GM19438 (cell line): ENCODE measurements around the gene GPRC5C.
A peak's percentile ranks its signal among the peaks of the same experiment; 100 is the strongest.

Experiments used
- ATAC-seq: cut with Tn5 transposase; IDR thresholded peaks from one replicate; pipeline ENCODE4 v1.9.1; 2021; ENCODE audit warnings: low read depth; ENCODE audit not compliant: unreplicated experiment

The GPRC5C gene

GRCh38 chr17:74430706-74431567 lies 951 bp upstream of the GPRC5C start:
- peak; percentile 50 for ATAC-seq

GRCh38 chr17:74432424-74432690 lies 469 bp downstream of the GPRC5C start:
- no peak for ATAC-seq

- ATAC-seq, result no peak
These were observed 991 bp downstream of the GPRC5C start for GRCh38 chr17:74432766-74433391.

- no peak for ATAC-seq
These were observed 1.7 kb downstream of the GPRC5C start for GRCh38 chr17:74433421-74434121.

- ATAC-seq, result no peak
These were observed 4.0 kb downstream of the GPRC5C start for GRCh38 chr17:74435775-74436359.

- ATAC-seq, result no peak
These were observed 5.8 kb downstream of the GPRC5C start for GRCh38 chr17:74437702-74438101.

GRCh38 chr17:74439691-74440567 lies 8.0 kb downstream of the GPRC5C start:
- no peak for ATAC-seq

- ATAC-seq, result no peak
These were observed 9.6 kb downstream of the GPRC5C start for GRCh38 chr17:74441537-74441936.

- no peak for ATAC-seq
These were observed 10.4 kb downstream of the GPRC5C start for GRCh38 chr17:74442291-74442669.

GRCh38 chr17:74442670-74443515 lies 11.0 kb downstream of the GPRC5C start:
- ATAC-seq, result peak; percentile 69

GRCh38 chr17:74443516-74444296 lies 11.8 kb downstream of the GPRC5C start:
- no peak for ATAC-seq

- ATAC-seq, result no peak
These were observed 12.5 kb downstream of the GPRC5C start for GRCh38 chr17:74444406-74444805.

GRCh38 chr17:74445158-74445557 lies 13.3 kb downstream of the GPRC5C start:
- no peak for ATAC-seq

GRCh38 chr17:74446551-74447500 lies 14.9 kb downstream of the GPRC5C start:
- ATAC-seq, result no peak

GRCh38 chr17:74447628-74448159 lies 15.8 kb downstream of the GPRC5C start:
- ATAC-seq, result no peak

GRCh38 chr17:74448756-74449155 lies 16.9 kb downstream of the GPRC5C start:
- ATAC-seq, result no peak

- no peak for ATAC-seq
These were observed 17.4 kb downstream of the GPRC5C start for GRCh38 chr17:74449306-74449705.
